Right renal cortex interstitium (tissue), 3 donors: ENCODE data around the gene PPP5C. TPM values are rescaled to one million over a fixed set of nuclear protein-coding genes. Genes with fewer than 3 reads are reported as not detected.
"Not testable (repeated sequence)": the region's sequence is repeated elsewhere in the genome, so short reads cannot be mapped to it uniquely, and the experiment has no call there.

Experiments
- DNase-seq, 3 donors: peaks; one replicate each; pipeline ENCODE4 v3.0.0-alpha.2; 2013; ENCODE audit warnings: low read depth in 3 of 3, low spot score in 2 of 3
- polyA plus RNA-seq, 3 donors: library from polyadenylated mRNA; unstranded; fragments of 120-200 nt; gene quantifications; one replicate each; pipeline ENCODE4 v1.2.1, GENCODE V29; 2013; ENCODE audit not compliant: insufficient read length in 3 of 3

Gene PPP5C
- polyA plus RNA-seq, 3 donors, result 96.1 to 106 (median 106) TPM

GRCh38 chr19:46404753-46405468, 58.0 kb downstream of the PPP5C start:
- DNase-seq, result no peak

GRCh38 chr19:46406976-46407375, 60.1 kb downstream of the PPP5C start:
- no peak for DNase-seq

GRCh38 chr19:46407856-46408663, 61.2 kb downstream of the PPP5C start:
- no peak for DNase-seq

GRCh38 chr19:46408664-46409039, 61.8 kb downstream of the PPP5C start:
- no peak for DNase-seq

- no peak for DNase-seq
Observed at GRCh38 chr19:46409191-46409590, 62.3 kb downstream of the PPP5C start.

GRCh38 chr19:46410205-46411087, 63.6 kb downstream of the PPP5C start:
- no peak for DNase-seq

- DNase-seq, result no peak
Observed at GRCh38 chr19:46411088-46411924, 64.4 kb downstream of the PPP5C start.

GRCh38 chr19:46411925-46412649, 65.2 kb downstream of the PPP5C start:
- no peak for DNase-seq

- DNase-seq, result no peak
Observed at GRCh38 chr19:46412650-46413261, 65.9 kb downstream of the PPP5C start.

- DNase-seq, result peak in 2 of 3 donors; percentile 94 to 96
Observed at GRCh38 chr19:46413262-46414031, 66.6 kb downstream of the PPP5C start, which contains the start of gene CCDC8. CCDC8 (minus strand) TSS chr19:46413564; CDS start chr19:46412810, 754 bp downstream.

- not testable (repeated sequence) for DNase-seq
Observed at GRCh38 chr19:46414899-46415298, 68.0 kb downstream of the PPP5C start.

GRCh38 chr19:46415804-46416709, 69.2 kb downstream of the PPP5C start:
- DNase-seq, result peak in 1 of 3 donors; percentile 89

- no peak for DNase-seq
Observed at GRCh38 chr19:46420056-46420455, 73.2 kb downstream of the PPP5C start.

- no peak for DNase-seq
Observed at GRCh38 chr19:46422344-46422743, 75.5 kb downstream of the PPP5C start.

- no peak for DNase-seq
Observed at GRCh38 chr19:46423188-46423587, 76.3 kb downstream of the PPP5C start.

GRCh38 chr19:46426035-46426505, 79.2 kb downstream of the PPP5C start:
- no peak for DNase-seq
